HL-60 (cell line): Measurements from ENCODE around the gene GAS2.

Source experiments
- CTCF ChIP-seq: IDR thresholded peaks from one replicate; pipeline ENCODE4 v1.5.1; 2011; ENCODE audit warnings: low read length, control low read depth, inconsistent platforms; ENCODE audit not compliant: insufficient read depth
- POLR2AphosphoS5 ChIP-seq: IDR thresholded peaks from 2 replicates; pipeline ENCODE4 v1.6.1; 2012; ENCODE audit warnings: low read depth
- REST ChIP-seq: IDR thresholded peaks from 2 replicates; pipeline ENCODE4 v1.6.1; 2012; ENCODE audit warnings: low read depth; ENCODE audit not compliant: insufficient replicate concordance
- SPI1 ChIP-seq: IDR thresholded peaks from 2 replicates; pipeline ENCODE4 v1.6.1; 2012; ENCODE audit warnings: low read depth, mild to moderate bottlenecking, borderline replicate concordance

DNA sequence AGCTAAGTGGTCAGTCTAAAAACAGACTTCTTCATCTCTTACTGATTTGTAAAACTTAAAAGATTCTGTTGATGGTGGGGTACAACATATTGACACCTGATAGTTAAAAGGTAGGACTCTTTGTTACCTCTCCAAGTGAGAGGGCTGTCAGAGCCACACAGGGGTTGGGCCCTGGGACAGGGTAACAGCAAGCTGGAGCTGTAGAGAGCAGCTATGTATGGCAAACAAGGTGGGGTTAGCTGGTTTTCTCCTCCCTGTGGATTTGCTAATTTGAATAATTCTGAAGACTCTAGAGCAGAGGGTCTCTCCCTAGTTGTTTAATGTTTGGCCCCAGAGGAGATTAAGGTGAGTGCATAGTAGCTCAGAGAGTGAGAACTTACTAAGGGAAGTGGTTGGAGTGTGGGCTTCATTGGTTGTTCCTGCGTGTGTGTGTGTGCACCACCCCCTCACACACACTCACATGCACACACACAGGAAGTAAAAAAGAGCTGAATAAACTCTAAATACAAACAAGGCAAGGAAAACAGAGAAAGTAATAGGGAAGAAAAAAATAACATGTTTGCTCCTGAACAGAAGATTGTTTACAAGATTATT is 9.2 kb upstream of the GAS2 start:
- TF ChIP-seq CTCF (no peak), POLR2AphosphoS5 (no peak), SPI1 (no peak), REST (no peak)
